ENCODE results near the gene DYNC1LI1.

The DYNC1LI1 gene

DNA sequence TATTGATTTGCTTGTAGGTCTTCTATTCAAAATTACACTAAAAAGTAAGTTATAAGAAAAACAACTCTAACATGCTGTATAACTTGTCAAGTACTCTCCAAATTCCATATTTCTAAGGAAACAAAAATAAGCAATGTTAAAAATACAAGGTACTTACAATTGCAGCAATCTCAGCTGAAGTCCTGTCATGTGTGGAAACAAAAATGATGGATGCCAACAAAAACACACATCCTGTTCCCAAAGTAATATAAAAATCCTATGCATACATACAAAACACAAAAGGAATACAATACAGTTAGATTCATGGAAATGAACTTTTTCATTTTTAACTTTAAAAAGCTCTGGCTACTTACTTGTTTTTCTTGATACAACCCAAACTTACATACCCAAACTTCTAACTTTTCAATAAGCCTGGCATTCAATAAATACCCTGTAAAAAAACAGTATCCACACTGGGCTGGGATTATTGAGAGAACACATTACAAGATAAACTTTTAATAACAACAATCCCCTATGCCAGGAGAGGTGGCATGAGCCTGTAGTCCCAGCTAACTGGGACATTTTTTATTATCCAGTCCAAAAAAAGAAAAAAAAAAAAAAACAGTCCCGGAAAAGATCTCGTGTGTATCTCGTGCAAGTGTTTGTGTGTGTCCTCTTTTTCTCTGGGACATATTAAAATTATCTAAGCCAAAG, 82.7 kb downstream of the DYNC1LI1 start:
- DNase-seq: no peak

GRCh38 chr3:32484436-32484835, 86.2 kb downstream of the DYNC1LI1 start:
- DNase-seq: no peak

DNA sequence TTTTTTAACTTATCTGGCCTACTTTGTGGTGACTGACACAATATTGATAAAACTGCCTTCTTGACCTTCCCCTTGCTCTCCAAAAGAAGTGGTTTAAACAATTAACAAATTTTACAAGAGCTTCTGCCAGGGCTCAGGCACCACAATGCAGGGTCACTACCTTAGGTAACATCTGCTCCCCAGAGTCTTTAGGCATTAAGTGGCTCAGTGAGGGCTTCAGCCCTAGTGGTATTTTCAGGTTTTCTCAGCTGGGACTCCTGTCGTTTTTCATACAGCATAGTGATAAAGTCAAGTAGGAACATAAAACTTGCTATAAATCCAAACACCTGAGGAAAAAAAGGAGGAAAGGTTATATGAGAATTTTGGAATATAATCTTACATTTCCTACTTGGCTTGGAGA, 86.9 kb downstream of the DYNC1LI1 start:
- DNase-seq: no peak

GRCh38 chr3:32482693-32483092, 88.0 kb downstream of the DYNC1LI1 start:
- no peak for DNase-seq

- DNase-seq: no peak
Observed at GRCh38 chr3:32481791-32482631, 88.6 kb downstream of the DYNC1LI1 start.

- DNase-seq: no peak
Observed at GRCh38 chr3:32480604-32481003, 90.1 kb downstream of the DYNC1LI1 start.
